ENCODE data around the gene RNF11.
A peak's percentile ranks its signal among the peaks of the same experiment; 100 is the strongest.

RNF11 gene

DNA sequence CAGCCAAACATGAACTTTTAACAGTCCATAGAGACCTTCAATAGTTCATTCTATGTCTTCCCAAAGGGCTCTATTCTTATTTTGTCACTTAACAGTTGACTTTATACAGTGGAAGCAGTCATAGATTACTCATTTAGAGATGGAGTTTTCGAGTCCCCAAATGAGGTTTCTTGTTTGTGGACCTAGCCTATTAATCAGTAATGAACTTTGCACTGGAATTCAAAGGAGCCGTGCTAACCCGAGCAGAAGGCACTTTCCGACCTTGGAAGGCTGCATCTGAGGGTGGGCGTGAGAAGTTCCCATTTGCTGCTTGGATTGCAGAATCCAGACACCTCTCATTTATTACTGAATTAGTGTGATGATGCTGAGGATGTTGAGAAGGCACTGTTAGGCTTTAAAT, 47.9 kb downstream of the RNF11 start:
- in situ Hi-C loops (cut with HindIII; ENCODE audit: low pct_ligation_motif_present, low sequenced_read_pairs): no loop called here
- peaks cover 4% of the 10 kb centered on the region for H3K36me3 ChIP-seq (replicated peaks)
- DNase-seq: no peak
- no peaks in the 10 kb centered on the region for H3K27me3 ChIP-seq (replicated peaks)
- TF ChIP-seq, protein P1, sequence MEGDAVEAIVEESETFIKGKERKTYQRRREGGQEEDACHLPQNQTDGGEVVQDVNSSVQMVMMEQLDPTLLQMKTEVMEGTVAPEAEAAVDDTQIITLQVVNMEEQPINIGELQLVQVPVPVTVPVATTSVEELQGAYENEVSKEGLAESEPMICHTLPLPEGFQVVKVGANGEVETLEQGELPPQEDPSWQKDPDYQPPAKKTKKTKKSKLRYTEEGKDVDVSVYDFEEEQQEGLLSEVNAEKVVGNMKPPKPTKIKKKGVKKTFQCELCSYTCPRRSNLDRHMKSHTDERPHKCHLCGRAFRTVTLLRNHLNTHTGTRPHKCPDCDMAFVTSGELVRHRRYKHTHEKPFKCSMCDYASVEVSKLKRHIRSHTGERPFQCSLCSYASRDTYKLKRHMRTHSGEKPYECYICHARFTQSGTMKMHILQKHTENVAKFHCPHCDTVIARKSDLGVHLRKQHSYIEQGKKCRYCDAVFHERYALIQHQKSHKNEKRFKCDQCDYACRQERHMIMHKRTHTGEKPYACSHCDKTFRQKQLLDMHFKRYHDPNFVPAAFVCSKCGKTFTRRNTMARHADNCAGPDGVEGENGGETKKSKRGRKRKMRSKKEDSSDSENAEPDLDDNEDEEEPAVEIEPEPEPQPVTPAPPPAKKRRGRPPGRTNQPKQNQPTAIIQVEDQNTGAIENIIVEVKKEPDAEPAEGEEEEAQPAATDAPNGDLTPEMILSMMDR (IDR thresholded peaks at IDR 0.05; ENCODE audit: low read depth, low read length, missing control alignments): no peak
- H3K27ac ChIP-seq: no peak overlapping the region
- H3K4me3 ChIP-seq (ENCODE audit: low read depth, low read length): no peak overlapping the region

DNA sequence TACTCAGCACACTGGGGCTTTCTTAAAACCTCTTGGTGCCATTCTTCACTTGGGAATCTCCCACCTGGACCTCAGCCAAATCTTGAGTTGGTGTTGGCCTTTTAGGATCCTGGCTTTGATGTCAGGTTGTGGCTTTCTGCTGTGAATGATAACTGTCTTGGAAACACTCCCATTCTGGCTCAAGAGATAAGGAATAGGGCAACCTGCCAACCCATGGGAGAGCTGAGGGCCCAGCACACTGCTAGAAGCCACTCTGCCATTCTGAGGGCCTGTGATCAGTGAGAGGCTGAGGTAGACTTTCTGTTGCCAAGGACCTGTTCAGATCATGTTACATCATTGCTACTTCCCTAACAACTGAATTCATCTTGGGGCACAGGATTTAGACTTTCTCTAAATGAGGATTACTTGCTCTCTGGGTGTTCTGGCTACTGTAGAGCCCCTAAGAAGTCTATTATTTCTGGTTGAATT, 48.4 kb downstream of the RNF11 start:
- in situ Hi-C loops (cut with HindIII; ENCODE audit: low pct_ligation_motif_present, low sequenced_read_pairs): no loop called here

DNA sequence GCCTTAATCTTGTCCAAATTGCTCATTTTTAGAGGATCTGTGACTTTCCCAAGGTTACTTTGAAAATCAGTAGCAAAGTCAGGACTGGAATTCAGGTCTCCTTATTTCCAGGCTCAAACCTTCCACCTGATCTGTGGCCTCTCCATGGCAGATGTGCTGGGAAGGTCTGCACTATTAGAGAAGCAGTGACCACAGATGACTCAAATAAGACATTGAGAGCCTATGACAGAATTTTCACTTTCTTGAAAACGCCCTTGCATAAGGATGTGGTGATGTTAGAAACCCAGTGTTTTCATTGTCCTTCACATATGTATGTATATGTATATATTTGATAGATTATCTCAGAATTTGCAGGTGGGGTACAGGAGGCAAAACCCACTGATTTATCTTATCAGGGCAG, 49.0 kb downstream of the RNF11 start:
- peaks cover 2% of the 10 kb centered on the region for H3K36me3 ChIP-seq (replicated peaks)
- in situ Hi-C loops (cut with HindIII; ENCODE audit: low pct_ligation_motif_present, low sequenced_read_pairs): no loop called here
- no peak for DNase-seq
- H3K27ac ChIP-seq: no peak overlapping the region
- TF ChIP-seq, protein P1 (IDR thresholded peaks at IDR 0.05; ENCODE audit: low read depth, low read length, missing control alignments): no peak
- H3K27me3 ChIP-seq (replicated peaks): no peaks in the 10 kb centered on the region
- no peak overlapping the region for H3K4me3 ChIP-seq (ENCODE audit: low read depth, low read length)

More for the DNA sequence above, 48.4 kb downstream of the RNF11 start:
- TF ChIP-seq, protein P1 (IDR thresholded peaks at IDR 0.05; ENCODE audit: low read depth, low read length, missing control alignments): no peak
- Histone ChIP-seq H3K4me3 (ENCODE audit: low read depth, low read length) (no peak overlapping the region), H3K36me3 (replicated peaks) (peaks cover 4% of the 10 kb centered on the region), H3K27me3 (replicated peaks) (no peaks in the 10 kb centered on the region), H3K27ac (no peak overlapping the region)
- DNase-seq: peak; percentile 33

DNA sequence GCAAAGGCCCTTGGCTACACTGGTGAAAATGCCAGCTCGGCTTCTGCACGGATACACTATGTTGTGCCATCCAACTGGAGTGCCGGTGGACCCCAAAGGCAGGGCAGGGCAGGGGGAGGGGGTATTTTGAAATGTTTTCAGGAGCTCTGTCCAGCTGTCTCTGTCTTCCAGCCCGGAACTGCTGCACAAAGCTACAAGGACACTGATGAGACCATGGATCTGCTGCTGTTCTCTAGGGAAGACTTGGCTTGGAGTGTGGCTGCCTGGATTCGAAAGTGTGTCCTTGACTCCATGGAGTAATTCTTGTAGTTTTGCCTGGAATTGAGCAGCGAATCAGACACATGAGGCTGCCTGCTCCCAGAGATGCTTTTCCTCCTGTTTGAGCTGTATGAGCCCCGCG, 51.9 kb downstream of the RNF11 start:
- H3K36me3 ChIP-seq (replicated peaks): no peaks in the 10 kb centered on the region
- H3K27me3 ChIP-seq (replicated peaks): no peaks in the 10 kb centered on the region
- no peak for DNase-seq
- in situ Hi-C loops (cut with HindIII; ENCODE audit: low pct_ligation_motif_present, low sequenced_read_pairs): no loop called here
- H3K27ac ChIP-seq: no peak overlapping the region
- TF ChIP-seq, protein P1 (IDR thresholded peaks at IDR 0.05; ENCODE audit: low read depth, low read length, missing control alignments): no peak
- no peak overlapping the region for H3K4me3 ChIP-seq (ENCODE audit: low read depth, low read length)

DNA sequence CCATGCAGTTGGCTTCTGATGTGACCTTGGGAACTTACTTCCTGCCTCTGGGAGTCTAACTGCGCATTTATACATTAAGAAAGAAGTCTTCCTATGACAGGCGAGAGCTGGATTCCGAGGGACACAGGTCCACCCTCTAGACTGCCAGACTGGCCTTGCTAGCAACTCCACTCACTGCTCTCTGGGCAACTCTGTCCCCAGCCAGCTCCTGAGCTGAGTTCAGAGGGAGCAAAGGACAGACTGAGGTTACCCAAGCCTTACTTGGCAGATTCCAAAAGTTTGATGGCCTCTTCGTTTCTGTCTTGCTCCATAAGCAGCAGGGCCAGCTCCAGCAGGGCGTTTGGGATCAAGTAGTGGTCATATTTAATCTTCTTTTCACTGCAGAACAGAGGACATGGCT, 52.5 kb downstream of the RNF11 start:
- no peaks in the 10 kb centered on the region for H3K36me3 ChIP-seq (replicated peaks)
- H3K4me3 ChIP-seq (ENCODE audit: low read depth, low read length): no peak overlapping the region
- in situ Hi-C loops (cut with HindIII; ENCODE audit: low pct_ligation_motif_present, low sequenced_read_pairs): no loop called here
- no peaks in the 10 kb centered on the region for H3K27me3 ChIP-seq (replicated peaks)
- TF ChIP-seq, protein P1 (IDR thresholded peaks at IDR 0.05; ENCODE audit: low read depth, low read length, missing control alignments): no peak
- H3K27ac ChIP-seq: no peak overlapping the region
- no peak for DNase-seq
